Measurements from ENCODE around the gene SCAF1. TPM values are rescaled to one million over a fixed set of nuclear protein-coding genes. Genes with fewer than 3 reads are reported as not detected.

SCAF1 gene
- polyA plus RNA-seq, 2 of the 4 experiments (the other 2 are of a cell fraction), result 4.0 to 47.9 TPM

DNA sequence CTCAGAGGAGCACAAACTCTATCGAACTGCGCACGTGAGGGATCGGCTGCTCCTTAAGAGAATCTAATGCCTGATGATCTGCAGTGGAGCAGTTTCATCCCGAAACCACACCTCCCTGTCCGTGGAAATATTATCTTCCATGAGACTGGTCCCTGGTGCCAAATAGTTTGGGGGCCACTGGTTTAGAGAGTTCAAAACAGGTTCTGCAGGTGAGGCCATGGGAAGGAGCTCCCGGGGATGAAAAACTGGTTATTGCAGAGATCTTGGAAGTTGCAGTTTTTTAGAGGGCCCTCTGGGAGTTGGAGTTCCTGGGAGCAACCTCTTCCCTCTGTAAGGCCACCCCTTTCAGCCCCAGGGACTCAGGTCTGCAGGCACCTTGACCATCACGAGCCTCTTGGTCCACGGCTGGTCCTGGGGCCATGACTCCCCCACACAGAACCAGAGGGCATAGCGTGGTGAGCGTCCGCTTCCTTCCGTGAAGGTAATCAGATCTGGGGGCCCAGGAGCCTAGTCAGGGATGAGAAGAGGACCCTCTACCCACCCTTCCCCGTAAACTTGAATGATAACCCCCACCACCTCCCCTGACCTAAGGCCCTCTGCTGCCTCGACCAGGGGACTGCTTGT is 18.4 kb downstream of the SCAF1 start:
- FAIRE-seq, result no peak
- Histone ChIP-seq H3K9me3 (0 out of 3 replicates have a peak, but pooled peaks cover 3% of the 10 kb centered on the region), H3K4me3 (no peak overlapping the region), H3K4me2 (no peak overlapping the region), H3K27ac (no peak overlapping the region), H3K4me1 (0 out of 3 replicates have a peak, but pooled peaks cover 7% of the 10 kb centered on the region)
- POLR2A ChIA-PET, result interaction anchor here (0.6 to 2.1 kb wide), 3 partner anchors 16 to 60 kb away, joined by 3 to 7 read pairs (median 5); partner anchors contain the start of gene SCAF1
- 93% methylated on average over 15 of the region's 15 CpGs for WGBS (ENCODE audit: missing lambda C conversion rate)
- ATAC-seq, result no peak
- no peak for TF ChIP-seq ZSCAN20 (CRISPR knock-in tag; IDR thresholded peaks at IDR 0.05)
- no peak for TF ChIP-seq MAFK (IDR thresholded peaks at IDR 0.05; ENCODE audit: partially characterized antibody)
- TF ChIP-seq KDM1A (IDR thresholded peaks at IDR 0.05; ENCODE audit: low read depth), result no peak
- TF ChIP-seq, protein P1, sequence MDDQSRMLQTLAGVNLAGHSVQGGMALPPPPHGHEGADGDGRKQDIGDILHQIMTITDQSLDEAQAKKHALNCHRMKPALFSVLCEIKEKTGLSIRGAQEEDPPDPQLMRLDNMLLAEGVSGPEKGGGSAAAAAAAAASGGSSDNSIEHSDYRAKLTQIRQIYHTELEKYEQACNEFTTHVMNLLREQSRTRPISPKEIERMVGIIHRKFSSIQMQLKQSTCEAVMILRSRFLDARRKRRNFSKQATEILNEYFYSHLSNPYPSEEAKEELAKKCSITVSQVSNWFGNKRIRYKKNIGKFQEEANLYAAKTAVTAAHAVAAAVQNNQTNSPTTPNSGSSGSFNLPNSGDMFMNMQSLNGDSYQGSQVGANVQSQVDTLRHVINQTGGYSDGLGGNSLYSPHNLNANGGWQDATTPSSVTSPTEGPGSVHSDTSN (IDR thresholded peaks at IDR 0.05), result no peak
- TF ChIP-seq ZC3H11A (IDR thresholded peaks at IDR 0.05), result no peak
- no peak for TF ChIP-seq EHF (CRISPR knock-in tag; IDR thresholded peaks at IDR 0.05)
- no peak for TF ChIP-seq CHD4 (IDR thresholded peaks at IDR 0.05; ENCODE audit: borderline replicate concordance)
- no peak for TF ChIP-seq RCOR1 (IDR thresholded peaks at IDR 0.05; ENCODE audit: low read depth, low read length)
- TF ChIP-seq PHF8 (IDR thresholded peaks at IDR 0.05; ENCODE audit: borderline replicate concordance, low read depth), result no peak
- TF ChIP-seq BHLHE40 (IDR thresholded peaks at IDR 0.05; ENCODE audit: low read depth, low read length), result no peak
- TF ChIP-seq, protein P2, sequence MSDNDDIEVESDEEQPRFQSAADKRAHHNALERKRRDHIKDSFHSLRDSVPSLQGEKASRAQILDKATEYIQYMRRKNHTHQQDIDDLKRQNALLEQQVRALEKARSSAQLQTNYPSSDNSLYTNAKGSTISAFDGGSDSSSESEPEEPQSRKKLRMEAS (IDR thresholded peaks at IDR 0.05), result no peak
- TF ChIP-seq ZNF302 (CRISPR knock-in tag; IDR thresholded peaks at IDR 0.05), result no peak
- no peak for TF ChIP-seq CHD2 (IDR thresholded peaks at IDR 0.05; ENCODE audit: low read length, partially characterized antibody)
- CTCF ChIA-PET, result interaction anchor here (12.2 to 21.2 kb wide), 2 partner anchors 14 to 16 kb away, joined by 117 to 326 read pairs; partner anchors contain the start of genes PRMT1, RRAS and SCAF1
- DNase-seq (ENCODE audit: low read depth in 1 of 2, low spot score in 1 of 2), result no peak

DNA sequence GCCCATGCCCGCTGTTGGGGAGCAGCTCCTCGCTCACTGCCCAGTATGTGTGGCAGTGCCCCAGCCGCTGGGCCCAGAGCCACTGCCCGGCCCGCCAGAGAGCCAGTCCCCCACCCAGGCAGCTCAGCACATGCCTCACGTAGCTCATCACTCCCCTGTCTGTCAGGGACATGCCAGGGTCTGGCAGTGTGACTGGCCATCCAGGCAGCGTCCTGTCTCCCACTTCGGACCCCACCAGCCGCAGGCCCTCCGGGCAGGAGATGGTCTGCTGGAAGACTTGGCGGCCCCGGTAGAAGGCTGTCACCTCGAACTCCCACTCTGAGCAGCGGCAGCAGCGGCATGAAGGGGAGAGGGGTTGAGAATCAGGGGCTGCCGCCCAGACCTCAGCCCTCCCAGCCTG is 20.0 kb downstream of the SCAF1 start:
- TF ChIP-seq MAFK (IDR thresholded peaks at IDR 0.05; ENCODE audit: partially characterized antibody), result no peak
- no peak overlapping the region for H3K4me2 ChIP-seq
- 0 out of 3 replicates have a peak, but pooled peaks cover 3% of the 10 kb centered on the region for H3K9me3 ChIP-seq
- POLR2A ChIA-PET, result interaction anchor here (1.4 to 2.1 kb wide), 3 partner anchors 15 to 20 kb away, joined by 4 to 7 read pairs (median 5); partner anchors contain the start of gene SCAF1
- ATAC-seq (no peak), DNase-seq (ENCODE audit: low read depth in 1 of 2, low spot score in 1 of 2) (no peak), FAIRE-seq (no peak)
- H3K4me3 ChIP-seq, result no peak overlapping the region
- WGBS (ENCODE audit: missing lambda C conversion rate), result over 99% methylated on average over 13 of the region's 16 CpGs
- CTCF ChIA-PET, result interaction anchor here (12.2 to 21.2 kb wide), 2 partner anchors 13 to 18 kb away, joined by 117 to 326 read pairs; partner anchors contain the start of genes PRMT1, RRAS and SCAF1
- H3K27ac ChIP-seq, result no peak overlapping the region
- peaks cover 14% of the 10 kb centered on the region for H3K4me1 ChIP-seq

DNA sequence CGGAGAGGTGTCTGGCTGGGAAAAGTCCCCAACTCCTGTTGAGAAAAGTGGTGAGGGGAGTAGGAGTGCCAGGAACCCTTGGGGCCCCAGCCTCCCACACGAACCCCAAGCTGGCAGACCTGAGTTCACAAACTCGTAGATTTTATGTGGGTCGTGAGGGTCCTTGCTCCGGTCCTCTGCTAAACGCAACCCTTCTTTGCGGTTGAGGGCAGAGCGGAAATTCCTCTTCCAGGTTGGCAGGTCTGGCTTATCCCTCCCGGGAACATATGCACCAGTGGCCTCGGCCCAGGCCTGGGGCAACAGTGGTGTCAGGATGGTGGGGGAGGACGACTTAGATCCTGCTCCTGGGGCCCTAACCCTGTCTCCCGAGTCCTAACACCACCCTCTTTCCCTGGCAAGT is 21.2 kb downstream of the SCAF1 start:
- Histone ChIP-seq H3K4me3 (no peak overlapping the region), H3K4me1 (peaks cover 14% of the 10 kb centered on the region), H3K4me2 (no peak overlapping the region), H3K27ac (no peak overlapping the region), H3K9me3 (0 out of 3 replicates have a peak, but pooled peaks cover 3% of the 10 kb centered on the region)
- POLR2A ChIA-PET, result interaction anchor here (1.2 to 2.6 kb wide), 3 partner anchors 13 to 23 kb away, joined by 4 to 22 read pairs (median 5); partner anchors contain the start of genes RRAS and SCAF1
- no peak for ATAC-seq
- CTCF ChIA-PET, result interaction anchor here (1.0 to 21.2 kb wide), 4 partner anchors 12 to 160 kb away, joined by 3 to 326 read pairs (median 62); partner anchors contain the start of genes PRMT1, RRAS and SCAF1
- FAIRE-seq, result no peak
- no peak for DNase-seq (ENCODE audit: low read depth in 1 of 2, low spot score in 1 of 2)
- WGBS (ENCODE audit: missing lambda C conversion rate), result 92% methylated on average over 12 of the region's 12 CpGs
- TF ChIP-seq CEBPB (IDR thresholded peaks at IDR 0.05) (no peak), HOXA7 (CRISPR knock-in tag; IDR thresholded peaks at IDR 0.05) (no peak), ZFP36 (IDR thresholded peaks at IDR 0.05; ENCODE audit: borderline replicate concordance, partially characterized antibody) (no peak), MYC (IDR thresholded peaks at IDR 0.05; ENCODE audit: borderline replicate concordance, low read length) (no peak), HDAC2 (IDR thresholded peaks at IDR 0.05) (no peak), FOXS1 (CRISPR knock-in tag; IDR thresholded peaks at IDR 0.05) (no peak), POLR2A (IDR thresholded peaks at IDR 0.05; ENCODE audit: low read length) (no peak), NR3C1 (IDR thresholded peaks at IDR 0.05) (no peak), GATA3 (IDR thresholded peaks at IDR 0.05; ENCODE audit: borderline replicate concordance) (no peak), MAZ (IDR thresholded peaks at IDR 0.05; ENCODE audit: borderline replicate concordance, low read depth, low read length) (no peak), SMC3 (IDR thresholded peaks at IDR 0.05) (no peak), ESRRA (IDR thresholded peaks at IDR 0.05; ENCODE audit: borderline replicate concordance, low read length) (no peak)
- TF ChIP-seq, protein P3, sequence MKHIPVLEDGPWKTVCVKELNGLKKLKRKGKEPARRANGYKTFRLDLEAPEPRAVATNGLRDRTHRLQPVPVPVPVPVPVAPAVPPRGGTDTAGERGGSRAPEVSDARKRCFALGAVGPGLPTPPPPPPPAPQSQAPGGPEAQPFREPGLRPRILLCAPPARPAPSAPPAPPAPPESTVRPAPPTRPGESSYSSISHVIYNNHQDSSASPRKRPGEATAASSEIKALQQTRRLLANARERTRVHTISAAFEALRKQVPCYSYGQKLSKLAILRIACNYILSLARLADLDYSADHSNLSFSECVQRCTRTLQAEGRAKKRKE (CRISPR knock-in tag; IDR thresholded peaks at IDR 0.05; ENCODE audit: low read depth), result no peak
- TF ChIP-seq, protein P1 (IDR thresholded peaks at IDR 0.05), result no peak; the same call in 1 of the 2 replicates
- TF ChIP-seq, protein P4, sequence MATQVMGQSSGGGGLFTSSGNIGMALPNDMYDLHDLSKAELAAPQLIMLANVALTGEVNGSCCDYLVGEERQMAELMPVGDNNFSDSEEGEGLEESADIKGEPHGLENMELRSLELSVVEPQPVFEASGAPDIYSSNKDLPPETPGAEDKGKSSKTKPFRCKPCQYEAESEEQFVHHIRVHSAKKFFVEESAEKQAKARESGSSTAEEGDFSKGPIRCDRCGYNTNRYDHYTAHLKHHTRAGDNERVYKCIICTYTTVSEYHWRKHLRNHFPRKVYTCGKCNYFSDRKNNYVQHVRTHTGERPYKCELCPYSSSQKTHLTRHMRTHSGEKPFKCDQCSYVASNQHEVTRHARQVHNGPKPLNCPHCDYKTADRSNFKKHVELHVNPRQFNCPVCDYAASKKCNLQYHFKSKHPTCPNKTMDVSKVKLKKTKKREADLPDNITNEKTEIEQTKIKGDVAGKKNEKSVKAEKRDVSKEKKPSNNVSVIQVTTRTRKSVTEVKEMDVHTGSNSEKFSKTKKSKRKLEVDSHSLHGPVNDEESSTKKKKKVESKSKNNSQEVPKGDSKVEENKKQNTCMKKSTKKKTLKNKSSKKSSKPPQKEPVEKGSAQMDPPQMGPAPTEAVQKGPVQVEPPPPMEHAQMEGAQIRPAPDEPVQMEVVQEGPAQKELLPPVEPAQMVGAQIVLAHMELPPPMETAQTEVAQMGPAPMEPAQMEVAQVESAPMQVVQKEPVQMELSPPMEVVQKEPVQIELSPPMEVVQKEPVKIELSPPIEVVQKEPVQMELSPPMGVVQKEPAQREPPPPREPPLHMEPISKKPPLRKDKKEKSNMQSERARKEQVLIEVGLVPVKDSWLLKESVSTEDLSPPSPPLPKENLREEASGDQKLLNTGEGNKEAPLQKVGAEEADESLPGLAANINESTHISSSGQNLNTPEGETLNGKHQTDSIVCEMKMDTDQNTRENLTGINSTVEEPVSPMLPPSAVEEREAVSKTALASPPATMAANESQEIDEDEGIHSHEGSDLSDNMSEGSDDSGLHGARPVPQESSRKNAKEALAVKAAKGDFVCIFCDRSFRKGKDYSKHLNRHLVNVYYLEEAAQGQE (IDR thresholded peaks at IDR 0.05), result no peak
- TF ChIP-seq, protein P2 (IDR thresholded peaks at IDR 0.05), result no peak
